Smooth muscle cell (in vitro differentiated cells): ENCODE results near the gene CEP76. TPM values are rescaled to one million over a fixed set of nuclear protein-coding genes. Genes with fewer than 3 reads are reported as not detected.

ENCODE experiments used
- DNase-seq: peaks from one replicate; lab custom pipeline; 2025; ENCODE audit not compliant: unreplicated experiment; lab: John Stamatoyannopoulos, UW
- H2AFZ ChIP-seq: fragments of 200-600 bp; sonication (generic); 2 replicates; pipeline ENCODE4 v1.6.0; 2016; ENCODE audit warnings: antibody characterized with exemption, low read depth, mild to moderate bottlenecking
- H3F3A ChIP-seq: fragments of 200-600 bp; sonication (generic); 2 replicates; pipeline ENCODE4 v1.6.0; 2017; ENCODE audit warnings: antibody characterized with exemption, low read depth
- H3K27ac ChIP-seq: fragments of 200-600 bp; sonication (generic); 2 replicates; pipeline ENCODE4 v1.5.1; 2016; ENCODE audit warnings: low read depth, mild to moderate bottlenecking
- H3K27me3 ChIP-seq: fragments of 200-600 bp; sonication (generic); 2 replicates; pipeline ENCODE4 v1.6.1; 2016; ENCODE audit warnings: low read depth, mild to moderate bottlenecking
- H3K36me3 ChIP-seq: fragments of 200-600 bp; sonication (generic); 2 replicates; pipeline ENCODE4 v1.5.1; 2016; ENCODE audit warnings: low read depth
- H3K4me1 ChIP-seq: fragments of 200-600 bp; sonication (generic); 2 replicates; pipeline ENCODE4 v1.5.1; 2016; ENCODE audit warnings: low read depth
- H3K4me2 ChIP-seq: fragments of 200-600 bp; sonication (generic); 2 replicates; pipeline ENCODE4 v1.6.0; 2016; ENCODE audit warnings: mild to moderate bottlenecking
- H3K4me3 ChIP-seq: fragments of 200-600 bp; sonication (generic); 2 replicates; pipeline ENCODE4 v1.5.1; 2016; ENCODE audit warnings: mild to moderate bottlenecking
- H3K79me2 ChIP-seq: fragments of 200-600 bp; sonication (generic); 2 replicates; pipeline ENCODE4 v1.6.0; 2016; ENCODE audit warnings: low read depth, mild to moderate bottlenecking
- H3K9ac ChIP-seq: fragments of 200-600 bp; sonication (generic); 2 replicates; pipeline ENCODE4 v1.6.0; 2016; ENCODE audit warnings: low read depth
- H3K9me3 ChIP-seq: fragments of 200-600 bp; sonication (generic); replicated peaks from 2 replicates; pipeline ENCODE4 v1.5.1; 2016; ENCODE audit warnings: low read depth
- H4K20me1 ChIP-seq: fragments of 200-600 bp; sonication (generic); 2 replicates; pipeline ENCODE4 v1.6.0; 2016; ENCODE audit warnings: low read depth
- WGBS: methylation state at CpG from one replicate; pipeline ENCODE4 v1.1.7; 2016; ENCODE audit warnings: low lambda C conversion rate; 5-methylcytosine and 5-hydroxymethylcytosine counted together
- polyA plus RNA-seq: library from polyadenylated mRNA; unstranded; fragments of >200 nt; fragmentation: Nextera tagmentation; extraction: Ambion mirVana; gene quantifications from 2 replicates; pipeline ENCODE4 v1.2.1, GENCODE V29; 2016
- total RNA-seq: library from RNA; depleted of rRNA; stranded (reverse); fragments of >200 nt; gene quantifications from 2 replicates; pipeline ENCODE4 v1.2.3, GENCODE V29; 2014
- TF ChIP-seq, protein P1 (sequence below): fragments of 200-600 bp; sonication (generic); IDR thresholded peaks from 2 replicates; pipeline ENCODE4 v1.5.1; 2017; ENCODE audit warnings: borderline replicate concordance, mild to moderate bottlenecking, antibody characterized with exemption; ENCODE audit not compliant: insufficient read depth, poor library complexity, severe bottlenecking

The CEP76 gene
- total and polyA plus RNA-seq, 2 experiments from 2014 or later = 2.8 to 11.7 TPM

DNA sequence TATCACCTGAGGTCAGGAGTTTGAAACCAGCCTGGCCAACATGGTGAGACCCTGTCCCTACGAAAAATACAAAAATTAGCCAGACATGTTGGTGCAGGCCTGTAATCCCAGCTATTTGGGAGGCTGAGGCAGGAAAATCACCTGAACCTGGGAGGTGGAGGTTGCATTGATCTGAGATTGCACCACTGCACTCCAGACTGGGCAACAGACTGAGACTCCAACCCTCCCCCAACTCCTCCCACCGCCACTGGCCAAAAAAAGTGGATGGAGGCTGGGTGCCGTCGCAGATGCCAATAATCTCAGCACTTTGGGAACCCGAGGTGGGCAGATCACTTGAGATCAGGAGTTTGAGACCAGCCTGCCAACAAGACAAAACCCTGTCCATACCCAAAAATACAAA lies 34.5 kb downstream of the CEP76 start:
- Histone ChIP-seq H3K4me3 (no peak overlapping the region), H3K36me3 (peaks cover under 1% of the 10 kb centered on the region), H3K4me2 (no peak overlapping the region), H3K9ac (no peak overlapping the region), H2AFZ (no peak overlapping the region), H3K79me2 (no peaks in the 10 kb centered on the region), H3K9me3 (no peaks in the 10 kb centered on the region), H4K20me1 (no peaks in the 10 kb centered on the region), H3K27me3 (no peaks in the 10 kb centered on the region), H3F3A (no peaks in the 10 kb centered on the region), H3K4me1 (no peaks in the 10 kb centered on the region), H3K27ac (no peak overlapping the region)
- no peak for DNase-seq
- TF ChIP-seq, protein P1, sequence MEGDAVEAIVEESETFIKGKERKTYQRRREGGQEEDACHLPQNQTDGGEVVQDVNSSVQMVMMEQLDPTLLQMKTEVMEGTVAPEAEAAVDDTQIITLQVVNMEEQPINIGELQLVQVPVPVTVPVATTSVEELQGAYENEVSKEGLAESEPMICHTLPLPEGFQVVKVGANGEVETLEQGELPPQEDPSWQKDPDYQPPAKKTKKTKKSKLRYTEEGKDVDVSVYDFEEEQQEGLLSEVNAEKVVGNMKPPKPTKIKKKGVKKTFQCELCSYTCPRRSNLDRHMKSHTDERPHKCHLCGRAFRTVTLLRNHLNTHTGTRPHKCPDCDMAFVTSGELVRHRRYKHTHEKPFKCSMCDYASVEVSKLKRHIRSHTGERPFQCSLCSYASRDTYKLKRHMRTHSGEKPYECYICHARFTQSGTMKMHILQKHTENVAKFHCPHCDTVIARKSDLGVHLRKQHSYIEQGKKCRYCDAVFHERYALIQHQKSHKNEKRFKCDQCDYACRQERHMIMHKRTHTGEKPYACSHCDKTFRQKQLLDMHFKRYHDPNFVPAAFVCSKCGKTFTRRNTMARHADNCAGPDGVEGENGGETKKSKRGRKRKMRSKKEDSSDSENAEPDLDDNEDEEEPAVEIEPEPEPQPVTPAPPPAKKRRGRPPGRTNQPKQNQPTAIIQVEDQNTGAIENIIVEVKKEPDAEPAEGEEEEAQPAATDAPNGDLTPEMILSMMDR = no peak
- 95% methylated on average over 5 of the region's 5 CpGs for WGBS

DNA sequence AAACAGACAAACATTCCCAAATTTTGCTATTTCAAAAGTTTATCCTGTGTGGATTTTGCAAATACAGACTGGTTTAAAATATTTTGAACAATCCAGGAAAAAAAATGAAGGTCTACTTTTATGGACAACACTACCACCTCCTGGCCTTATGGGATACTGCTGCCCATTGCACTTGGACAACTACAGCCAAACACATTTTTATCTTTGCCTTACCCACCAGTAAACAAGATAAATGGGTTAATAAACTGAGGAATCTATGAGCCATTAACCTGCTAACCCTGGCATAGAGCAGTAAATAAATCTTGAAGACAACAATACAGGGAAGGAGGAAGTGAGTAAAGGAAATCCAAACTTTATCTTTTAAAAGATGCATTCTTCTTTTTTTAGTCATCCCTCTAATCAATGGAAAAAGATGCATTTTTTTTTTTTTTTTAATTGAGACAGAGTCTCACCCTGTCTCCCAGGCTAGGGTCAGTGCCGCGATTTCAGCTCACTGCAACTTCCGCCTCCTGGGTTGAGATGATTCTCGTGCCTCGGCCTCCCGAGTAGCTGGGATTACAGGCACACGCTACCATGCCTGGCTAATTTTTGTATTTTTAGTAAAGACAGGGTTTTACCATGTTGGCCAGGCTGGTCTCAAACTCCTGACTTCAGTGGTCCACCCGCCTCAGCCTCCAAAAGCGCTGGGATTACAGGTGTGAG lies 42.5 kb downstream of the CEP76 start:
- no peak overlapping the region for H2AFZ ChIP-seq
- peaks cover 16% of the 10 kb centered on the region for H3K79me2 ChIP-seq
- H3K27ac ChIP-seq = no peak overlapping the region
- H3K9ac ChIP-seq = no peak overlapping the region
- no peaks in the 10 kb centered on the region for H3K4me1 ChIP-seq
- H3K4me2 ChIP-seq = no peak overlapping the region
- H3K4me3 ChIP-seq = no peak overlapping the region
- WGBS = 74% methylated on average over 9 of the region's 9 CpGs
- H4K20me1 ChIP-seq = peaks cover 14% of the 10 kb centered on the region
- H3K27me3 ChIP-seq = no peaks in the 10 kb centered on the region
- TF ChIP-seq, protein P1 = peak; percentile 97
- DNase-seq = no peak
- no peaks in the 10 kb centered on the region for H3K9me3 ChIP-seq
- peaks cover 16% of the 10 kb centered on the region for H3F3A ChIP-seq
- no peaks in the 10 kb centered on the region for H3K36me3 ChIP-seq

DNA sequence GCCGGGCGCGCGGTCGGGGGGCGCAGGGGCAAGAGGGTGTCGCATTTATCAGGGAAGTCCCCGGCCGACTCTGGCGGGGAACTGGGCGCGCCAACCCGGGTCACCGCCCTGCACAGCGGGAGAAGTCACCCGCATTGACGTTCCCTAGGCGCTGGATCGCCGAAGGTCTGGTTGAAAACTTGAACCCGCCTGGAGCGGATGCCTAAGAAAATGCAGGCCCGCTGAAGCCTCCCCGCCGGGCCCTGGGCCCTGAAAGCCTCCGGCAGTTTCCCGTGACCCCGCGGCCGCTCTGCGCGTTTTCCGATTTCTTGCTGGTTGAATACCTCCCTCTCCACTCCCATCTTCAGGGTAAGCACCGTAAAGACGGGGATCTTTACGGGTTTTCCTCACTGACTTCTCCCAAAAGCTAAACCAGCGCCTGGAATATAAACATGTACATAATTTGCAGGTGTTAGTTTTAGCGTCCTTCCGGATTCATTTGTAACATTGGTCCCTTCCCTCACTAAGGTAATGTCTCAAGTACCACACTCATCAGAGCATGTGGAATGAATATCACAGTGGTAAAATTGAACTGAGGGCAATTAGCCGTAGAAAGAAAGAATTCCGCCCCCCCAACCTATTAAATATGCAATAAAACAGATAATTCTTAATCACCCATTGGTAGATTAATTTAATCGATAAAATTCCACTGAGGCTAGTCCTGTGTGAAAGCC lies 43.9 kb downstream of the CEP76 start:
- Histone ChIP-seq H4K20me1 (peaks cover 28% of the 10 kb centered on the region), H3K27me3 (no peaks in the 10 kb centered on the region), H3K9ac (peak overlapping the region; percentile 35), H3K27ac (peak overlapping the region; percentile 53), H3K4me1 (no peaks in the 10 kb centered on the region), H3K79me2 (peaks cover 29% of the 10 kb centered on the region), H2AFZ (peak overlapping the region; percentile 95), H3K4me2 (peak overlapping the region; percentile 96), H3K9me3 (no peaks in the 10 kb centered on the region), H3K36me3 (no peaks in the 10 kb centered on the region), H3F3A (peaks cover 16% of the 10 kb centered on the region), H3K4me3 (peak overlapping the region; percentile 92)
- no peak for DNase-seq
- 10% methylated on average over 32 of the region's 42 CpGs for WGBS
- TF ChIP-seq, protein P1 = no peak
